Spleen (tissue), 11 donors: ENCODE data around the gene PPAT. TPM values are rescaled to one million over a fixed set of nuclear protein-coding genes. Genes with fewer than 3 reads are reported as not detected.
"Not testable (repeated sequence)": the region's sequence is repeated elsewhere in the genome, so short reads cannot be mapped to it uniquely, and the experiment has no call there.

ENCODE experiments used
- DNase-seq: peaks from one replicate; pipeline ENCODE4 v3.0.0-alpha.2; 2020
- H3K27ac ChIP-seq, 8 donors: fragments of 200-600 bp; sonication (generic) in 7 of 8; 1 replicate in 4 of 8; 2 replicates in 4 of 8; pipeline versions ENCODE4 v1.5.0 to v1.8.0; 2016 to 2021; ENCODE audit warnings: inconsistent platforms in 4 of 8, mild to moderate bottlenecking in 4 of 8, moderate library complexity in 1 of 8
- H3K27me3 ChIP-seq, 7 donors: fragments of 200-600 bp; sonication (generic) in 6 of 7; replicated peaks in 1 of 7; 1 replicate in 4 of 7; 2 replicates in 3 of 7; pipeline versions ENCODE4 v1.5.0 to v1.8.0; 2016 to 2021; ENCODE audit warnings: inconsistent platforms in 3 of 7, mild to moderate bottlenecking in 1 of 7
- H3K36me3 ChIP-seq, 6 donors: fragments of 200-600 bp; sonication (generic) in 5 of 6; 1 replicate in 4 of 6; 2 replicates in 2 of 6; pipeline versions ENCODE4 v1.5.0 to v1.8.0; 2016 to 2021; ENCODE audit warnings: inconsistent platforms in 2 of 6
- H3K4me1 ChIP-seq, 6 donors: fragments of 200-600 bp; sonication (generic) in 5 of 6; 1 replicate in 3 of 6; 2 replicates in 3 of 6; pipeline versions ENCODE4 v1.5.0 to v1.8.0; 2016 to 2021; ENCODE audit warnings: inconsistent platforms in 3 of 6
- H3K4me3 ChIP-seq, 8 donors: fragments of 200-600 bp; sonication (generic) in 7 of 8; 1 replicate in 4 of 8; 2 replicates in 4 of 8; pipeline versions ENCODE4 v1.5.0 to v1.8.0; 2016 to 2021; ENCODE audit warnings: inconsistent platforms in 4 of 8, mild to moderate bottlenecking in 4 of 8, moderate library complexity in 2 of 8
- H3K9me3 ChIP-seq, 8 donors: fragments of 200-600 bp; sonication (generic) in 7 of 8; 1 replicate in 4 of 8; 2 replicates in 4 of 8; pipeline versions ENCODE4 v1.5.0 to v1.8.0; 2016 to 2021; ENCODE audit warnings: inconsistent platforms in 4 of 8
- POLR2A ChIP-seq, 3 donors: fragments of 450-650 bp; IDR thresholded peaks; one replicate each; pipeline ENCODE4 v1.5.1; 2017; ENCODE audit warnings: antibody characterized with exemption in 3 of 3, mild to moderate bottlenecking in 1 of 3
- POLR2AphosphoS5 ChIP-seq, 3 donors: sonication (generic); formaldehyde crosslinking; IDR thresholded peaks; one replicate each; pipeline ENCODE4 v1.5.1; 2017; ENCODE audit warnings: antibody characterized with exemption in 3 of 3
- whole genome bisulfite sequencing, 5 donors: extraction: QIAGEN DNeasy Blood & Tissue Kit in 3 of 5; methylation state at CpG; one replicate each; pipeline versions ENCODE4 v1.1.5 to v1.1.7; 2013 to 2018; 5-methylcytosine and 5-hydroxymethylcytosine counted together
- intact Hi-C: fragments of 100-400 bp; cut with DNase I; formaldehyde crosslinking; loops from one replicate; pipeline ENCODE4 v1.15.0; 2023; ENCODE audit warnings: low total_unique reads
- polyA plus RNA-seq, 3 donors: library from polyadenylated mRNA; stranded (reverse); fragments of 200-250 nt; gene quantifications; one replicate each; pipeline ENCODE4 v1.2.1, GENCODE V29; 2013
- total RNA-seq, 7 donors: library from RNA; depleted of rRNA in 3 of 7; stranded (reverse); fragments of >200 nt in 3 of 7; fragmentation: NEBNext Ultra II Directional in 4 of 7; extraction: Animal tissue kit (Norgen Biotek cat#: 25700) in 4 of 7; gene quantifications; one replicate each; pipeline versions ENCODE4 v1.1.0 to v1.2.1, GENCODE V29; 2016 to 2021
- TF ChIP-seq, protein P1 (sequence below), 11 experiments: fragments of 200-600 bp in 7 of 11; fragments of 450-650 bp in 4 of 11; sonication (generic) in 4 of 11; IDR thresholded peaks in 8 of 11; conservative IDR thresholded peaks in 3 of 11; 1 replicate in 7 of 11; 2 replicates in 4 of 11; pipeline versions ENCODE4 v1.4.0 to v1.8.0; 2016 to 2021; ENCODE audit warnings: antibody characterized with exemption in 11 of 11, inconsistent platforms in 4 of 11, mild to moderate bottlenecking in 1 of 11
- donor health status: healthy with polysubstance abuse.
- donor health status: DM: no; HTN: no; CAD: no; lungs with moderate emphysema.
- donor health status: DM: no; HTN: no; CAD: no.
- donor health status: Bipolar disorder and iron deficiency.
- donor health status: healthy.
- donor health status: DM: no; HTN: no; CAD: no.
- donor health status: DM: yes; HTN: yes; CAD: no.

The PPAT gene
- total and polyA plus RNA-seq, 10 donors = 2.7 to 10.6 (median 7.2) TPM

GRCh38 chr4:56450342-56450741 lies 14.9 kb upstream of the PPAT start:
- Histone ChIP-seq H3K36me3 (peaks cover 0 to 98% (median 34%) of the 10 kb centered on the region in 6 donors), H3K27me3 (no peaks in the 10 kb centered on the region), H3K27ac (no peak overlapping the region), H3K4me3 (no peak overlapping the region), H3K9me3 (no peaks in the 10 kb centered on the region), H3K4me1 (no peaks in the 10 kb centered on the region)
- DNase-seq = no peak
- intact Hi-C loops = no loop called here
- TF ChIP-seq POLR2A (IDR thresholded peaks at IDR 0.05) (no peak), POLR2AphosphoS5 (IDR thresholded peaks at IDR 0.05) (no peak)
- TF ChIP-seq, protein P1, sequence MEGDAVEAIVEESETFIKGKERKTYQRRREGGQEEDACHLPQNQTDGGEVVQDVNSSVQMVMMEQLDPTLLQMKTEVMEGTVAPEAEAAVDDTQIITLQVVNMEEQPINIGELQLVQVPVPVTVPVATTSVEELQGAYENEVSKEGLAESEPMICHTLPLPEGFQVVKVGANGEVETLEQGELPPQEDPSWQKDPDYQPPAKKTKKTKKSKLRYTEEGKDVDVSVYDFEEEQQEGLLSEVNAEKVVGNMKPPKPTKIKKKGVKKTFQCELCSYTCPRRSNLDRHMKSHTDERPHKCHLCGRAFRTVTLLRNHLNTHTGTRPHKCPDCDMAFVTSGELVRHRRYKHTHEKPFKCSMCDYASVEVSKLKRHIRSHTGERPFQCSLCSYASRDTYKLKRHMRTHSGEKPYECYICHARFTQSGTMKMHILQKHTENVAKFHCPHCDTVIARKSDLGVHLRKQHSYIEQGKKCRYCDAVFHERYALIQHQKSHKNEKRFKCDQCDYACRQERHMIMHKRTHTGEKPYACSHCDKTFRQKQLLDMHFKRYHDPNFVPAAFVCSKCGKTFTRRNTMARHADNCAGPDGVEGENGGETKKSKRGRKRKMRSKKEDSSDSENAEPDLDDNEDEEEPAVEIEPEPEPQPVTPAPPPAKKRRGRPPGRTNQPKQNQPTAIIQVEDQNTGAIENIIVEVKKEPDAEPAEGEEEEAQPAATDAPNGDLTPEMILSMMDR (IDR thresholded peaks at IDR 0.05 in 8 of 11, conservative IDR thresholded peaks at IDR 0.05 in 3 of 11) = no peak
- WGBS, 5 donors = 87 to 98% (median 95%) methylated on average over 1 of the region's 1 CpG

GRCh38 chr4:56449475-56449874 lies 14.1 kb upstream of the PPAT start:
- intact Hi-C loops, H3K27me3 ChIP-seq: not testable (repeated sequence)
- peaks cover 0 to 92% (median 32%) of the 10 kb centered on the region in 6 donors for H3K36me3 ChIP-seq

DNA sequence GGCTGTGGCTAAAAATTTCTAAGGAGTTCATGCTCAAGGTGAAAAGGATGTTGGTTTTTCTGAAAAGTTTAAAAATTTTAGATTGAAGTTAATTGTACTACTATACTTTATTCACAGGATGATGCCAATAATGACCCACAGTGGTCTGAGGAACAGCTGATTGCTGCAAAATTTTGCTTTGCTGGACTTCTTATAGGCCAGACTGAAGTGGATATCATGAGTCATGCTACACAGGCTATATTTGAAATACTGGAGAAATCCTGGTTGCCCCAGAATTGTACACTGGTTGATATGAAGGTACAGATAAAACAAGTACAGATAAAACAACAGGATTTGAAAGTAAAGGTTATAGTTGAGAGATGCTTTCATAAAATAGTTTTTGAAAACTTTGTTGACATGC lies 12.9 kb upstream of the PPAT start:
- no peaks in the 10 kb centered on the region for H3K4me1 ChIP-seq
- H3K27me3 ChIP-seq = no peaks in the 10 kb centered on the region
- intact Hi-C loops = no loop called here
- H3K4me3 ChIP-seq = no peak overlapping the region
- H3K36me3 ChIP-seq = peaks cover 0 to 84% (median 28%) of the 10 kb centered on the region in 6 donors
- H3K9me3 ChIP-seq = no peaks in the 10 kb centered on the region
- H3K27ac ChIP-seq = no peak overlapping the region
- TF ChIP-seq, protein P1 (IDR thresholded peaks at IDR 0.05 in 8 of 11, conservative IDR thresholded peaks at IDR 0.05 in 3 of 11) = no peak
- no peak for TF ChIP-seq POLR2A (IDR thresholded peaks at IDR 0.05)
- no peak for TF ChIP-seq POLR2AphosphoS5 (IDR thresholded peaks at IDR 0.05)
- DNase-seq = no peak

More at GRCh38 chr4:56449475-56449874, 14.1 kb upstream of the PPAT start:
- H3K27ac ChIP-seq, DNase-seq, H3K9me3 ChIP-seq, H3K4me1 ChIP-seq, H3K4me3 ChIP-seq: not testable (repeated sequence)
- 94 to 99% (median 95%) methylated on average over 4 of the region's 4 CpGs for WGBS, 5 donors

- H3K4me3 ChIP-seq = no peak overlapping the region
- peaks cover 0 to 77% (median 21%) of the 10 kb centered on the region in 6 donors for H3K36me3 ChIP-seq
- TF ChIP-seq, protein P1 (IDR thresholded peaks at IDR 0.05 in 8 of 11, conservative IDR thresholded peaks at IDR 0.05 in 3 of 11) = no peak
- TF ChIP-seq POLR2A (IDR thresholded peaks at IDR 0.05) (no peak), POLR2AphosphoS5 (IDR thresholded peaks at IDR 0.05) (no peak)
- no peak overlapping the region for H3K27ac ChIP-seq
- H3K4me1 ChIP-seq = no peaks in the 10 kb centered on the region
- DNase-seq = no peak
- H3K27me3 ChIP-seq = no peaks in the 10 kb centered on the region
- intact Hi-C loops = no loop called here
- H3K9me3 ChIP-seq = no peaks in the 10 kb centered on the region
- 76 to 96% (median 80%) methylated on average over 1 of the region's 1 CpG for WGBS, 5 donors
These were observed 10.3 kb upstream of the PPAT start for GRCh38 chr4:56445699-56446098.

DNA sequence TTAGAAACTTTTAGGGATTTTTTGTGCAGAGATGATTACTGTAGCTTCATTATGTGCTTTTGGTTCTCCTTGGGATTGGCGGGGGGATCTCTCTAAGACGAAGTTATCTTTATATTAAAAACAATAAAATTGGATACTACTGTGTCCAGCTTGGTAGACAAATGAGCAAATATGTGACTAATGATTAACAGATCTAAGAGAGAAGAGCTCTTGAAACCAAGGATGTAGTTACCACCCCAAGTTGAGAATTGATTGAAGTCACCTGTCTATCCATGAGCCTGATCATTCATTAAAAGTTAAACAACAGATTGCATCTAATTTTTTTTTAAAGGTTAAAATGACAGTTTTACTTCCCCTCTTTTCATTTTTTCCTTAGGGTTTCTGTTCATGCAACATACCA lies 9.3 kb upstream of the PPAT start:
- WGBS, 5 donors = 91 to 99% (median 94%) methylated on average over 2 of the region's 2 CpGs
- no peak for DNase-seq
- no peaks in the 10 kb centered on the region for H3K27me3 ChIP-seq
- peaks cover 0 to 6% (median 0%) of the 10 kb centered on the region in 6 donors for H3K4me1 ChIP-seq
- H3K9me3 ChIP-seq = no peaks in the 10 kb centered on the region
- no peak overlapping the region for H3K27ac ChIP-seq
- TF ChIP-seq POLR2A (IDR thresholded peaks at IDR 0.05) = no peak
- H3K4me3 ChIP-seq = no peak overlapping the region
- peaks cover 0 to 67% (median 19%) of the 10 kb centered on the region in 6 donors for H3K36me3 ChIP-seq
- intact Hi-C loops = no loop called here
